GM12878 (cell line): ENCODE results near the gene PDE6C. TPM values are rescaled to one million over a fixed set of nuclear protein-coding genes. Genes with fewer than 3 reads are reported as not detected.

ENCODE experiments used
- ATAC-seq: fragments of 200-7000 bp; cut with Tn5 transposase; 3 replicates; pipeline ENCODE4 v1.9.1; 2020; ENCODE audit warnings: mild to moderate bottlenecking, moderate library complexity
- BruUV-seq: library from RNA; stranded (reverse); fragments of 400-500 nt; replicated peaks from 2 replicates; lab custom pipeline; 2021; lab: Mats Ljungman, UMichigan
- CTCF ChIA-PET: fragments of 300-600 bp; sonication (Branson Sonifier 250); formaldehyde crosslinking; extraction: SDS; loops from one replicate; lab custom pipeline; 2021; ENCODE audit warnings: inconsistent platforms; lab: Yijun Ruan, JAX
- POLR2A ChIA-PET: fragments of 350-600 bp; formaldehyde crosslinking; extraction: SDS; loops from one replicate; lab custom pipeline; 2021; ENCODE audit warnings: inconsistent platforms; lab: Charles Lee
- RAD21 ChIA-PET: fragments of 300-600 bp; sonication (Branson Sonifier 250); formaldehyde crosslinking; loops from one replicate; lab custom pipeline; 2023; ENCODE audit warnings: antibody characterized with exemption; ENCODE audit not compliant: unreplicated experiment; lab: Charles Lee
- SMC1A ChIA-PET: fragments of 300-600 bp; sonication (Branson Sonifier 250); formaldehyde crosslinking; loops from one replicate; lab custom pipeline; 2023; ENCODE audit not compliant: unreplicated experiment, uncharacterized antibody; lab: Charles Lee
- DNase-seq: peaks from one replicate; pipeline ENCODE4 v3.0.0-alpha.2; 2011; ENCODE audit warnings: low read depth, low spot score
- FAIRE-seq: peaks from 3 replicates; lab custom pipeline; 2011; peaks lifted over from hg19 to GRCh38; lab: Jason Lieb, UNC
- H2AFZ ChIP-seq: 2 replicates; pipeline ENCODE4 v1.6.0; 2011; ENCODE audit warnings: low read depth, low read length, control low read depth; ENCODE audit not compliant: control insufficient read depth
- H3K27ac ChIP-seq: 2 replicates; pipeline ENCODE4 v1.5.1; 2011; ENCODE audit warnings: control low read depth; ENCODE audit not compliant: control insufficient read depth, insufficient read depth
- H3K27me3 ChIP-seq, 2 experiments: replicated peaks in 1 of 2; 2 replicates each; pipeline versions ENCODE4 v1.6.0 to v1.6.1; 2011; ENCODE audit warnings: low read length in 1 of 2; ENCODE audit not compliant: control insufficient read depth in 2 of 2, insufficient read depth in 2 of 2
- H3K36me3 ChIP-seq, 2 experiments: 2 replicates each; pipeline ENCODE4 v1.5.1; 2011; ENCODE audit warnings: low read length in 1 of 2; ENCODE audit not compliant: control insufficient read depth in 2 of 2, insufficient read depth in 2 of 2
- H3K4me1 ChIP-seq: 2 replicates; pipeline ENCODE4 v1.6.1; 2011; ENCODE audit warnings: mild to moderate bottlenecking, low read length, moderate library complexity, mixed read lengths; ENCODE audit not compliant: control insufficient read depth, insufficient read depth
- H3K4me2 ChIP-seq: 2 replicates; pipeline ENCODE4 v1.6.0; 2011; ENCODE audit warnings: control low read depth; ENCODE audit not compliant: control insufficient read depth, insufficient read depth
- H3K4me3 ChIP-seq: fragments of 200-600 bp; sonication (generic); 2 replicates; pipeline ENCODE4 v1.5.1; 2016
- H3K79me2 ChIP-seq: 2 replicates; pipeline ENCODE4 v1.6.0; 2011; ENCODE audit warnings: low read length; ENCODE audit not compliant: control insufficient read depth, insufficient read depth
- H3K9ac ChIP-seq: 2 replicates; pipeline ENCODE4 v1.8.0; 2011; ENCODE audit warnings: low read length, control low read depth, mixed read lengths; ENCODE audit not compliant: control insufficient read depth, insufficient read depth
- H3K9me3 ChIP-seq: replicated peaks from 3 replicates; pipeline ENCODE4 v1.5.1; 2011; ENCODE audit warnings: mild to moderate bottlenecking, low read length; ENCODE audit not compliant: control insufficient read depth, insufficient read depth
- H4K20me1 ChIP-seq: 2 replicates; pipeline ENCODE4 v1.6.0; 2011; ENCODE audit not compliant: control insufficient read depth, insufficient read depth
- CEBPB ChIP-seq, 2 experiments: fragments of 150-350 bp in 1 of 2; IDR thresholded peaks; 2 replicates each; pipeline ENCODE4 v1.6.1; 2012 to 2014; ENCODE audit warnings: low read depth in 2 of 2, low read length in 2 of 2, borderline replicate concordance in 1 of 2, inconsistent platforms in 1 of 2
- SUZ12 ChIP-seq: fragments of 200-600 bp; sonication (generic); IDR thresholded peaks from one replicate; pipeline ENCODE4 v1.6.1; 2018; ENCODE audit warnings: antibody characterized with exemption, mild to moderate bottlenecking; ENCODE audit not compliant: unreplicated experiment
- ZNF207 ChIP-seq: fragments of 450-650 bp; IDR thresholded peaks from 2 replicates; pipeline ENCODE4 v1.6.1; 2014; ENCODE audit warnings: antibody characterized with exemption, mild to moderate bottlenecking, borderline replicate concordance
- ZSCAN29 ChIP-seq: fragments of 450-650 bp; IDR thresholded peaks from 2 replicates; pipeline ENCODE4 v1.6.1; 2017; ENCODE audit warnings: mild to moderate bottlenecking, moderate library complexity
- whole genome bisulfite sequencing: methylation state at CpG from one replicate; pipeline ENCODE4 v1.1.6; 2016; ENCODE audit warnings: low lambda C conversion rate; ENCODE audit not compliant: insufficient replicate concordance, insufficient coverage; ENCODE audit errors: missing lambda C conversion rate; 5-methylcytosine and 5-hydroxymethylcytosine counted together
- in situ Hi-C: fragments of 300-500 bp; cut with MboI; formaldehyde crosslinking; loops from 9 replicates; pipeline ENCODE4 v1.14.3; 2018; ENCODE audit warnings: mixed read lengths
- intact Hi-C: fragments of 100-400 bp; cut with micrococcal nuclease; formaldehyde crosslinking; loops from one replicate; pipeline ENCODE4 v1.14.2; 2022; ENCODE audit not compliant: unreplicated experiment
- polyA plus RNA-seq, 11 experiments: library from polyadenylated mRNA; depleted of rRNA in 4 of 11; unstranded in 6 of 11; stranded (reverse) in 5 of 11; fragments of >200 nt; fragmentation: Nextera tagmentation in 4 of 11; fragmentation: Illumina TruSeq in 1 of 11; extraction: Ambion mirVana in 4 of 11; extraction: Trizol in 1 of 11; gene quantifications; 1 replicate in 1 of 11; 2 replicates in 10 of 11; pipeline versions ENCODE4 v1.2.1 to v1.2.3, GENCODE V29; 2011 to 2016; ENCODE audit warnings: inconsistent platforms in 2 of 11, missing spikeins in 2 of 11, low read depth in 1 of 11
- total RNA-seq, 4 experiments: library from RNA; depleted of rRNA in 3 of 4; stranded (reverse); fragments of >200 nt in 3 of 4; fragmentation: Illumina TruSeq in 1 of 4; extraction: Trizol in 1 of 4; gene quantifications; 2 replicates each; pipeline versions ENCODE4 v1.2.1 to v1.2.3, GENCODE V29; 2013 to 2021
- TF ChIP-seq, protein P1 (sequence below): IDR thresholded peaks from 2 replicates; pipeline ENCODE4 v1.6.1; 2012; ENCODE audit warnings: low read depth, low read length, improper control_type of control experiment
- TF ChIP-seq, protein P2 (sequence below): fragments of 450-650 bp; formaldehyde crosslinking; IDR thresholded peaks from 2 replicates; pipeline ENCODE4 v1.4.0; 2020; ENCODE audit warnings: mild to moderate bottlenecking, moderate library complexity
- TF ChIP-seq, protein P3 (sequence below): fragments of 450-650 bp; IDR thresholded peaks from 2 replicates; pipeline ENCODE4 v1.6.1; 2017; ENCODE audit warnings: mild to moderate bottlenecking, moderate library complexity

The PDE6C gene
- total and polyA plus RNA-seq, 10 of the 15 experiments (the other 5 are each of a cell fraction or from before 2014, with no cell fraction given): not detected

DNA sequence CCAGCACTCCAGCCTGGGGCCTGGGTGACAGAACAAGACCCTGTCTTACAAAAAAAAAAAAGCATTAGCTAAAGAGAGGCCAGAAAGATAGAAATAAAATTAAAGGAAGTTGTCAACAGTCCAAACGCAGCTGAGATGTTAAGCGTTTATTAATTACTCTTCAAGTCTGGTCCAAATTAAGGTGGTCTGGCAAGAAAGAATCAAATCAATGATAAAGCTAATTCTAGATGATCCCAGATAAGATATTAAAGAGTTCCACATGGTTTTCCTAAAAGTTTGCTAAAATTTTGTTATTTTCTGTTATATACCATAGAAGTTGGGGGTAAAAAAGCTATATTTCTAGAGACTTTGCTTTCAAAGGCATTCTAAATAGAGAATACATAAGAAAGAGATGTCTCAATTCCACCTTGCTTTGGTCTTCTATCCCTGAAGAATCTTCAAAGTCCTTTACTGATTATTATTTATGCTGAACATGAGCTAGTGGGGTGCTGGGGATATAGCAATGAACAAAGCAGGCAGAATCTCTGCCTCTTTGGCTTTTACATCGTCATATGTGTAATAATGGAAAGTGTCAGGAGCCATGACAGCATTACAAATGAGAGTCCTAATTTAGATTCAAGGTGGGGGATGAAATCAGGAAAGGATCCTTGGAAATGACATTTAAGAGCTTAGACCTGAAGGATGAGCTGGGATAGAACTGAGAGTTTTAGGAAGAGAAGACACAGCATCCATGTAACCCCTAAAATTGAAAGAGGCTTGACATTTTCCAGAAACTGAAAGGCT, 66.7 kb downstream of the PDE6C start:
- in situ Hi-C loops: no loop called here
- Histone ChIP-seq H3K4me2 (no peak overlapping the region), H3K9me3 (no peaks in the 10 kb centered on the region), H3K4me1 (no peaks in the 10 kb centered on the region), H3K27me3 (no peaks in the 10 kb centered on the region), H4K20me1 (no peaks in the 10 kb centered on the region), H3K27ac (no peak overlapping the region), H2AFZ (no peak overlapping the region), H3K4me3 (no peak overlapping the region), H3K79me2 (no peaks in the 10 kb centered on the region), H3K36me3 (peaks cover 0 to 5% of the 10 kb centered on the region in 2 experiments; a peak in 2 of 4 replicates), H3K9ac (no peak overlapping the region)
- CTCF ChIA-PET: interaction anchor here (0.6 to 5.0 kb wide), 12 partner anchors 8 to 861 kb away, joined by 3 to 60 read pairs (median 4); no protein-coding TSS in a partner anchor
- POLR2A ChIA-PET: interaction anchor here (0.6 kb wide), 1 partner anchor 136 kb away, joined by 3 read pairs; no protein-coding TSS in a partner anchor
- TF ChIP-seq, protein P1, sequence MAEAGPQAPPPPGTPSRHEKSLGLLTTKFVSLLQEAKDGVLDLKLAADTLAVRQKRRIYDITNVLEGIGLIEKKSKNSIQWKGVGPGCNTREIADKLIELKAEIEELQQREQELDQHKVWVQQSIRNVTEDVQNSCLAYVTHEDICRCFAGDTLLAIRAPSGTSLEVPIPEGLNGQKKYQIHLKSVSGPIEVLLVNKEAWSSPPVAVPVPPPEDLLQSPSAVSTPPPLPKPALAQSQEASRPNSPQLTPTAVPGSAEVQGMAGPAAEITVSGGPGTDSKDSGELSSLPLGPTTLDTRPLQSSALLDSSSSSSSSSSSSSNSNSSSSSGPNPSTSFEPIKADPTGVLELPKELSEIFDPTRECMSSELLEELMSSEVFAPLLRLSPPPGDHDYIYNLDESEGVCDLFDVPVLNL: no peak
- TF ChIP-seq, protein P2, sequence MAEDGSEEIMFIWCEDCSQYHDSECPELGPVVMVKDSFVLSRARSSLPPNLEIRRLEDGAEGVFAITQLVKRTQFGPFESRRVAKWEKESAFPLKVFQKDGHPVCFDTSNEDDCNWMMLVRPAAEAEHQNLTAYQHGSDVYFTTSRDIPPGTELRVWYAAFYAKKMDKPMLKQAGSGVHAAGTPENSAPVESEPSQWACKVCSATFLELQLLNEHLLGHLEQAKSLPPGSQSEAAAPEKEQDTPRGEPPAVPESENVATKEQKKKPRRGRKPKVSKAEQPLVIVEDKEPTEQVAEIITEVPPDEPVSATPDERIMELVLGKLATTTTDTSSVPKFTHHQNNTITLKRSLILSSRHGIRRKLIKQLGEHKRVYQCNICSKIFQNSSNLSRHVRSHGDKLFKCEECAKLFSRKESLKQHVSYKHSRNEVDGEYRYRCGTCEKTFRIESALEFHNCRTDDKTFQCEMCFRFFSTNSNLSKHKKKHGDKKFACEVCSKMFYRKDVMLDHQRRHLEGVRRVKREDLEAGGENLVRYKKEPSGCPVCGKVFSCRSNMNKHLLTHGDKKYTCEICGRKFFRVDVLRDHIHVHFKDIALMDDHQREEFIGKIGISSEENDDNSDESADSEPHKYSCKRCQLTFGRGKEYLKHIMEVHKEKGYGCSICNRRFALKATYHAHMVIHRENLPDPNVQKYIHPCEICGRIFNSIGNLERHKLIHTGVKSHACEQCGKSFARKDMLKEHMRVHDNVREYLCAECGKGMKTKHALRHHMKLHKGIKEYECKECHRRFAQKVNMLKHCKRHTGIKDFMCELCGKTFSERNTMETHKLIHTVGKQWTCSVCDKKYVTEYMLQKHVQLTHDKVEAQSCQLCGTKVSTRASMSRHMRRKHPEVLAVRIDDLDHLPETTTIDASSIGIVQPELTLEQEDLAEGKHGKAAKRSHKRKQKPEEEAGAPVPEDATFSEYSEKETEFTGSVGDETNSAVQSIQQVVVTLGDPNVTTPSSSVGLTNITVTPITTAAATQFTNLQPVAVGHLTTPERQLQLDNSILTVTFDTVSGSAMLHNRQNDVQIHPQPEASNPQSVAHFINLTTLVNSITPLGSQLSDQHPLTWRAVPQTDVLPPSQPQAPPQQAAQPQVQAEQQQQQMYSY: no peak
- TF ChIP-seq SUZ12 (no peak), CEBPB (IDR thresholded peaks at IDR 0.05; ENCODE audit: borderline replicate concordance in 1 of 2, low read depth in 2 of 2, low read length in 2 of 2) (no peak), ZSCAN29 (no peak), ZNF207 (no peak)
- TF ChIP-seq, protein P3, sequence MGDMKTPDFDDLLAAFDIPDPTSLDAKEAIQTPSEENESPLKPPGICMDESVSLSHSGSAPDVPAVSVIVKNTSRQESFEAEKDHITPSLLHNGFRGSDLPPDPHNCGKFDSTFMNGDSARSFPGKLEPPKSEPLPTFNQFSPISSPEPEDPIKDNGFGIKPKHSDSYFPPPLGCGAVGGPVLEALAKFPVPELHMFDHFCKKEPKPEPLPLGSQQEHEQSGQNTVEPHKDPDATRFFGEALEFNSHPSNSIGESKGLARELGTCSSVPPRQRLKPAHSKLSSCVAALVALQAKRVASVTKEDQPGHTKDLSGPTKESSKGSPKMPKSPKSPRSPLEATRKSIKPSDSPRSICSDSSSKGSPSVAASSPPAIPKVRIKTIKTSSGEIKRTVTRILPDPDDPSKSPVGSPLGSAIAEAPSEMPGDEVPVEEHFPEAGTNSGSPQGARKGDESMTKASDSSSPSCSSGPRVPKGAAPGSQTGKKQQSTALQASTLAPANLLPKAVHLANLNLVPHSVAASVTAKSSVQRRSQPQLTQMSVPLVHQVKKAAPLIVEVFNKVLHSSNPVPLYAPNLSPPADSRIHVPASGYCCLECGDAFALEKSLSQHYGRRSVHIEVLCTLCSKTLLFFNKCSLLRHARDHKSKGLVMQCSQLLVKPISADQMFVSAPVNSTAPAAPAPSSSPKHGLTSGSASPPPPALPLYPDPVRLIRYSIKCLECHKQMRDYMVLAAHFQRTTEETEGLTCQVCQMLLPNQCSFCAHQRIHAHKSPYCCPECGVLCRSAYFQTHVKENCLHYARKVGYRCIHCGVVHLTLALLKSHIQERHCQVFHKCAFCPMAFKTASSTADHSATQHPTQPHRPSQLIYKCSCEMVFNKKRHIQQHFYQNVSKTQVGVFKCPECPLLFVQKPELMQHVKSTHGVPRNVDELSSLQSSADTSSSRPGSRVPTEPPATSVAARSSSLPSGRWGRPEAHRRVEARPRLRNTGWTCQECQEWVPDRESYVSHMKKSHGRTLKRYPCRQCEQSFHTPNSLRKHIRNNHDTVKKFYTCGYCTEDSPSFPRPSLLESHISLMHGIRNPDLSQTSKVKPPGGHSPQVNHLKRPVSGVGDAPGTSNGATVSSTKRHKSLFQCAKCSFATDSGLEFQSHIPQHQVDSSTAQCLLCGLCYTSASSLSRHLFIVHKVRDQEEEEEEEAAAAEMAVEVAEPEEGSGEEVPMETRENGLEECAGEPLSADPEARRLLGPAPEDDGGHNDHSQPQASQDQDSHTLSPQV: no peak
- intact Hi-C loops: no loop called here
- no TSS peak for BruUV-seq
- no peak for ATAC-seq
- RAD21 ChIA-PET: interaction anchor here (1.1 kb wide), 1 partner anchor 124 kb away, joined by 4 read pairs; no protein-coding TSS in a partner anchor
- 100% methylated on average over 3 of the region's 3 CpGs for WGBS
- DNase-seq: no peak
- SMC1A ChIA-PET: interaction anchor here (0.8 to 1.9 kb wide), 6 partner anchors 8 to 125 kb away, joined by 3 to 5 read pairs (median 4); no protein-coding TSS in a partner anchor
- no peak for FAIRE-seq
